ENCODE measurements around the gene RAB29.

GRCh38 chr1:205743977-205744376 lies 31.3 kb downstream of the RAB29 start:
- TF ChIP-seq TAF1 (IDR thresholded peaks at IDR 0.05; ENCODE audit: borderline replicate concordance, low read depth, low read length), result no peak
- TF ChIP-seq EZH2phosphoT487 (IDR thresholded peaks at IDR 0.05; ENCODE audit: borderline replicate concordance, low read depth), result no peak
- no peak for TF ChIP-seq CTCF (IDR thresholded peaks at IDR 0.05)
- TF ChIP-seq ZBTB33 (IDR thresholded peaks at IDR 0.05; ENCODE audit: borderline replicate concordance, low read depth), result no peak
- no peak for TF ChIP-seq YY1 (IDR thresholded peaks at IDR 0.05; ENCODE audit: low read depth)
- TF ChIP-seq CHD2 (IDR thresholded peaks at IDR 0.05; ENCODE audit: low read length, partially characterized antibody), result no peak
- no peak for TF ChIP-seq NFIC (IDR thresholded peaks at IDR 0.05; ENCODE audit: borderline replicate concordance)
